Activated T-cell treated with anti-CD3 and anti-CD28 coated beads, Interleukin-2, amount 50 U/mL, for 1 hour (primary cell): ENCODE data around the gene RFX1.
"Not testable (repeated sequence)": the region's sequence is repeated elsewhere in the genome, so short reads cannot be mapped to it uniquely, and the experiment has no call there.

Experiments used
- DNase-seq: peaks from one replicate; pipeline ENCODE4 v3.0.0-alpha.2; 2020

Gene RFX1

GRCh38 chr19:13978351-13979243 is 27.5 kb downstream of the RFX1 start:
- DNase-seq, result peak; percentile 49

GRCh38 chr19:13977803-13978202 is 28.3 kb downstream of the RFX1 start:
- DNase-seq, result no peak

- DNase-seq, result no peak
Measured at GRCh38 chr19:13976446-13976845, 29.7 kb downstream of the RFX1 start.

- no peak for DNase-seq
Measured at GRCh38 chr19:13975870-13976269, 30.2 kb downstream of the RFX1 start.

GRCh38 chr19:13974073-13974472 is 32.0 kb downstream of the RFX1 start:
- peak; percentile 47 for DNase-seq

- not testable (repeated sequence) for DNase-seq
Measured at GRCh38 chr19:13973479-13973878, 32.6 kb downstream of the RFX1 start.

- DNase-seq, result no peak
Measured at GRCh38 chr19:13972368-13973155, 33.6 kb downstream of the RFX1 start.

- not testable (repeated sequence) for DNase-seq
Measured at GRCh38 chr19:13971868-13972267, 34.3 kb downstream of the RFX1 start.

- no peak for DNase-seq
Measured at GRCh38 chr19:13969897-13970296, 36.2 kb downstream of the RFX1 start.

- DNase-seq, result no peak
Measured at GRCh38 chr19:13968999-13969398, 37.1 kb downstream of the RFX1 start.

- DNase-seq, result peak; percentile 13
Measured at GRCh38 chr19:13968383-13968935, 37.7 kb downstream of the RFX1 start.

- not testable (repeated sequence) for DNase-seq
Measured at GRCh38 chr19:13967206-13967605, 38.9 kb downstream of the RFX1 start.

GRCh38 chr19:13966684-13967128 is 39.4 kb downstream of the RFX1 start:
- no peak for DNase-seq

GRCh38 chr19:13965926-13966683 is 40.0 kb downstream of the RFX1 start:
- DNase-seq, result no peak

GRCh38 chr19:13965377-13965896 is 40.7 kb downstream of the RFX1 start:
- DNase-seq, result no peak

GRCh38 chr19:13964776-13965175 is 41.3 kb downstream of the RFX1 start:
- no peak for DNase-seq

- DNase-seq, result no peak
Measured at GRCh38 chr19:13963603-13964105, 42.5 kb downstream of the RFX1 start.

- DNase-seq, result no peak
Measured at GRCh38 chr19:13962699-13963602, 43.2 kb downstream of the RFX1 start.

- no peak for DNase-seq
Measured at GRCh38 chr19:13961826-13962698, 44.1 kb downstream of the RFX1 start.
